RKO (cell line): ENCODE measurements around the gene ANO7.

Source experiments
- DNase-seq: peaks from one replicate; pipeline ENCODE4 v3.0.0-alpha.2; 2016; ENCODE audit warnings: low spot score

Gene ANO7

GRCh38 chr2:241157841-241158545, 30.5 kb upstream of the ANO7 start:
- no peak for DNase-seq

- DNase-seq, result no peak
Measured at GRCh38 chr2:241158546-241158900, 30.0 kb upstream of the ANO7 start.

- no peak for DNase-seq
Measured at GRCh38 chr2:241159116-241159515, 29.4 kb upstream of the ANO7 start.

GRCh38 chr2:241160318-241160717, 28.2 kb upstream of the ANO7 start:
- DNase-seq, result no peak

GRCh38 chr2:241161646-241162281, 26.7 kb upstream of the ANO7 start:
- DNase-seq, result no peak

- peak; percentile 18 for DNase-seq
Measured at GRCh38 chr2:241163601-241164118, 24.8 kb upstream of the ANO7 start.

- DNase-seq, result no peak
Measured at GRCh38 chr2:241168366-241168765, 20.1 kb upstream of the ANO7 start.

GRCh38 chr2:241173557-241173956, 14.9 kb upstream of the ANO7 start:
- DNase-seq, result no peak

GRCh38 chr2:241177526-241178334, 10.7 kb upstream of the ANO7 start:
- no peak for DNase-seq

GRCh38 chr2:241178961-241179360, 9.5 kb upstream of the ANO7 start:
- no peak for DNase-seq

GRCh38 chr2:241179899-241180298, 8.6 kb upstream of the ANO7 start:
- DNase-seq, result peak; percentile 16

- DNase-seq, result no peak
Measured at GRCh38 chr2:241180495-241180894, 8.0 kb upstream of the ANO7 start.

- DNase-seq, result no peak
Measured at GRCh38 chr2:241182126-241182525, 6.4 kb upstream of the ANO7 start.

GRCh38 chr2:241182531-241183133, 5.8 kb upstream of the ANO7 start:
- no peak for DNase-seq

GRCh38 chr2:241183221-241183620, 5.3 kb upstream of the ANO7 start:
- no peak for DNase-seq

GRCh38 chr2:241184901-241185300, 3.6 kb upstream of the ANO7 start:
- DNase-seq, result no peak

- DNase-seq, result no peak
Measured at GRCh38 chr2:241185961-241186360, 2.5 kb upstream of the ANO7 start.

GRCh38 chr2:241187101-241187917, 1.2 kb upstream of the ANO7 start:
- DNase-seq, result no peak

GRCh38 chr2:241187918-241188234, 601 bp upstream of the ANO7 start:
- DNase-seq, result no peak

GRCh38 chr2:241189093-241189855, 797 bp downstream of the ANO7 start:
- no peak for DNase-seq

GRCh38 chr2:241189856-241190201, 1.4 kb downstream of the ANO7 start:
- DNase-seq, result no peak
